IPS DF 6.9 (cell line): ENCODE results near the gene GRM6.

Experiments
- DNase-seq: peaks from one replicate; pipeline ENCODE4 v3.0.0-alpha.2; 2013; ENCODE audit warnings: low read depth, low spot score
- H3K27ac ChIP-seq: one replicate; pipeline ENCODE4 v1.5.1; 2013; ENCODE audit warnings: low read length, control low read depth
- H3K27me3 ChIP-seq: 2 replicates; pipeline ENCODE4 v1.6.1; 2013; ENCODE audit warnings: mild to moderate bottlenecking, low read length; ENCODE audit not compliant: control insufficient read depth, insufficient read depth
- H3K36me3 ChIP-seq: 2 replicates; pipeline ENCODE4 v1.6.1; 2013; ENCODE audit warnings: low read length; ENCODE audit not compliant: control insufficient read depth, insufficient read depth
- H3K4me1 ChIP-seq: 2 replicates; pipeline ENCODE4 v1.6.1; 2013; ENCODE audit warnings: low read length; ENCODE audit not compliant: control insufficient read depth, insufficient read depth
- H3K4me3 ChIP-seq: 2 replicates; pipeline ENCODE4 v1.5.1; 2013; ENCODE audit warnings: mild to moderate bottlenecking, low read length
- H3K9me3 ChIP-seq: 2 replicates; pipeline ENCODE4 v1.6.1; 2013; ENCODE audit warnings: low read length, inconsistent platforms; ENCODE audit not compliant: control insufficient read depth, insufficient read depth
- WGBS: extraction: QIAGEN DNeasy Blood & Tissue Kit; methylation state at CpG from one replicate; pipeline ENCODE4 v1.1.7; 2013; ENCODE audit warnings: mixed read lengths, missing lambda C conversion rate; ENCODE audit not compliant: insufficient read length, insufficient coverage; 5-methylcytosine and 5-hydroxymethylcytosine counted together

The GRM6 gene

DNA sequence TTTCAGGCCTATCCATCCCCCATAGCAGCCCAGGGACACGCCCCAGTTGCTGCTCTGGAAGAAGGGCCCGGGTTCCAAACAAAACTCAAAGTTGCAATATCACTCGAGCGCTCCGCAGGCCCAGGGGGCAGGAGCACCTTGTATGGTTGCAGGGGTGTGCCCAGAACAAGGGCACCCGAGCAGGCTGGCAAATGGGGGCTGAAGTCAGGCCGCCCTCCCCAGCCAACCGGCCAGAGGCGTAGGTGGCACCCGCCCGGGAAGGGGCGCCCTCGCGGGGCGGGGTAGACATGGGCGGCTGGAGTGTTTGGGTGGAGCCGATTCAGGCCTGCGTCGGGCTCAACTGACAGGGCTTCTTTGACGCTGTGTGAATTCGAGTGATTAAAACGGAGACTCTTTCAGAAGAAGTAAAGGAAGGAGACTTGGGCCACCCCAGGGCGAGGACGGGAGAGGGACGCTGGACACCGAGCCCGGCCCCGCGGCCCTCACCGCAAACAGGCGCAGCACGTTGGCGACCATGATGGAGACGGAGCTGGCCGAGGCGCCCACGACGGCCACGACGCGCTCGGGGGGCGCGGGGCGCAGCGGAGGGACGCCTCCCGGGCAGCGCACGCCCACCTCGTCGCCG is 1.1 kb downstream of the GRM6 start:
- no peak for DNase-seq
- Histone ChIP-seq H3K9me3 (no peaks in the 10 kb centered on the region), H3K4me1 (0 out of 2 replicates have a peak, but pooled peaks cover 2% of the 10 kb centered on the region), H3K36me3 (no peaks in the 10 kb centered on the region; the same call in 1 of the 2 replicates), H3K27ac (no peak overlapping the region), H3K4me3 (peak overlapping the region; percentile 34; the same call in 1 of the 2 replicates), H3K27me3 (peaks cover 28% of the 10 kb centered on the region; the same call in 1 of the 2 replicates)
- WGBS = no CpG with 5 or more reads among the region's 53 CpGs

DNA sequence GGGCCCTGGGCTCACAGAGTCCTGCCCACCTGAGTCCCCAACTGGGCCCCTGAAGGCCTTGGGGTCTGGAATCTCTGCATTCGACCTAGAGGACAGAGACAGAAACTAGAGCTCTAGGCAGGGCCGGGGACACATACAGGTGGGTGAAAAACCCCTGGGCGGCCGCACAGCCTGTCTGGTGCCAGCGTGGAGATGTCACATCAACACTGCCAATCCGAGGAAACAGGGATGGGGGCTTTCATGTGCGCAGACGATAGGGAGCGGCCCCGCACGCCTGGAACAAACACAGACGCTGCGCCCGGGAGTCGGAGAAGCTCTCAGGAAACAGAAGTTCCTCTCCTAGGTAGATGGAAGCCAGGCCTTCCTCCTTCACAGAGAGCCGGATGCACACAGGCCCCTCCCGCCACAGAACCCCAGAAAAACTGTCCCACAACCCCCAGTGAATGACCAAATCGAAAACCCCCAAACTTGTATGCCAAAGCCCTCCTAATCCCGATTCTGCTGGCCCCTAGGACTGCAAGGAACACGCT is 1.8 kb downstream of the GRM6 start:
- no peaks in the 10 kb centered on the region; the same call in 1 of the 2 replicates for H3K36me3 ChIP-seq
- 0 out of 2 replicates have a peak, but pooled peaks cover 2% of the 10 kb centered on the region for H3K4me1 ChIP-seq
- H3K27ac ChIP-seq = no peak overlapping the region
- H3K27me3 ChIP-seq = peaks cover 28% of the 10 kb centered on the region; the same call in 1 of the 2 replicates
- no CpG with 5 or more reads among the region's 20 CpGs for WGBS
- no peak overlapping the region for H3K4me3 ChIP-seq
- H3K9me3 ChIP-seq = 0 out of 2 replicates have a peak, but pooled peaks cover under 1% of the 10 kb centered on the region
- no peak for DNase-seq

DNA sequence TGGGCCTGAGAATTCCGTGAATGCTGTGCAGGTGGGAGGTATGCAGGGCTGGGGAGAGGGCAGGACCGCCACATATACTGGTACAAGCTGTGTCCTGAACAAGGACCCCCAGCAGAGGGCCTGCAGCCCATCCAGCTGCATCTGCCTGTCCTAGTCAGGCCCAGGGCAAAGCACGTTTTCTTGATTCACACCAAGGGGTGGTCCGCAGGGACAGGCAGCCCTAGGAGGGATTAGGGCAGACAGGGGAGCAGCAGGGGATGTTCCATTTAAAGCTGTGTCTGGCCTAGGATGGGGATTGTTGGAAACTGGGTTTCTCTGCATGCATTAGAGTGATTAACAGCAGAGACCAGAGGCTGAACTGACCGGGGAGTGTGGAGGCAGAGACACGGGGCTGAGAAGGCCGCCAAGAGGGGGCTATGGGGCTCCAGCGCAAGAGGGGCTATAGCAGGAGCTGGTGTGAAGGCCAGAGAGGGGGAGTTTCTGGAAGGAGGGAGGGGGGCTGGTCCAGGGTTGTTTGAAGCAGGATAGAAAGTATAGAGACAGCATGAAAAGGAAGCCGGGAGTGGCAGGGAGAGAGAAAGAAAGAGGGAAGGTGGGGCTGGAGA is 2.7 kb downstream of the GRM6 start:
- H3K4me1 ChIP-seq = 0 out of 2 replicates have a peak, but pooled peaks cover 2% of the 10 kb centered on the region
- H3K4me3 ChIP-seq = no peak overlapping the region
- H3K27me3 ChIP-seq = peaks cover 28% of the 10 kb centered on the region; the same call in 1 of the 2 replicates
- H3K9me3 ChIP-seq = 0 out of 2 replicates have a peak, but pooled peaks cover 2% of the 10 kb centered on the region
- H3K36me3 ChIP-seq = no peaks in the 10 kb centered on the region; the same call in 1 of the 2 replicates
- WGBS = no CpG with 5 or more reads among the region's 9 CpGs
- no peak for DNase-seq
- H3K27ac ChIP-seq = no peak overlapping the region

DNA sequence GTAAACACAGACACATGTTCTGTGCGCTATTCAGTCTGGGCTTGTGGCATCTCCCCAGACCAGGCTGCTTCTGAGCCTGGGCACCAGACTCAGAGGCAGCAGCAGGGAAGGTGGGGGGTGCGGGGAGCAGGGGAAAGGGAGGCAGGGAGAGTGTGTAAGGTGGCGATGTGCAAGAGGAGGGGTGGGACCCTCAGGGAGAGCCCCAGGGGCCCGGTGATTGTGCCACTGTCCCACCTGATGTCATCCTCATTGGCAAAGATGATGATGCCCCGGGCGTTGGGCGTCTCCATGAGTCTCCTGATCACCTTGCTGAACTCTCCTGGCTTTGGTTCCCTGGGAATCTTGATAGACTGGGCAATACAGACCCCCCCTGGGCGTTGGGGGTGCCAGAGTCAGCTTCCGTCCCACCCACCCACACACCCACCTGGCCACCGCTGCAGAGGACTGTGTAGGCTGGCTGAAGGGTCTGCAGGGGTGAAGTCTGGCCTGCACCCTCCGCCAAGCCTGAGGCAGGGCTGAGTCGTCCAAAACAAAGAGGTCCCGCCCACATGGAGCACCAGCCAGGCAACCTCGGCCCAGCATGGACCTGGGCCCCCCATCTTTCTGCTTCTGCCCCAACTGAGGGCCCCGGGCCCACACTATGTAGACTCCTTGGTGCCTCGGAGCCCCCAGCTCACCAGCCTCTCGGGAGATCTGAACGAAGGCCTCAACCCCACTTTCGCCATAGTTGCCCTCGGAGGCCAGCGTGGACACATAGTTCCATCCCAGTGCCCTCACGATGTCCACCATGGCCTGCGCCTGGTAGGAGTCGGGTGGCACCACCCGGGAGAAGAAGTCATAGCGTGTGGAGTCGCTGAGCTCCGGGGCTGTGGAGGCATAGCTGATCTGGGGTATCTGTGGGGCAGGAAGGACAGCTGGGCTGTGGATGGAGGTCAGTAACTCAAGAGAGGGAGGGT is 3.7 kb downstream of the GRM6 start:
- no peaks in the 10 kb centered on the region; the same call in 1 of the 2 replicates for H3K36me3 ChIP-seq
- no peak overlapping the region for H3K27ac ChIP-seq
- H3K27me3 ChIP-seq = peaks cover 28% of the 10 kb centered on the region; the same call in 1 of the 2 replicates
- no CpG with 5 or more reads among the region's 28 CpGs for WGBS
- H3K4me3 ChIP-seq = no peak overlapping the region
- 0 out of 2 replicates have a peak, but pooled peaks cover 2% of the 10 kb centered on the region for H3K9me3 ChIP-seq
- H3K4me1 ChIP-seq = 0 out of 2 replicates have a peak, but pooled peaks cover 2% of the 10 kb centered on the region
- DNase-seq = no peak

DNA sequence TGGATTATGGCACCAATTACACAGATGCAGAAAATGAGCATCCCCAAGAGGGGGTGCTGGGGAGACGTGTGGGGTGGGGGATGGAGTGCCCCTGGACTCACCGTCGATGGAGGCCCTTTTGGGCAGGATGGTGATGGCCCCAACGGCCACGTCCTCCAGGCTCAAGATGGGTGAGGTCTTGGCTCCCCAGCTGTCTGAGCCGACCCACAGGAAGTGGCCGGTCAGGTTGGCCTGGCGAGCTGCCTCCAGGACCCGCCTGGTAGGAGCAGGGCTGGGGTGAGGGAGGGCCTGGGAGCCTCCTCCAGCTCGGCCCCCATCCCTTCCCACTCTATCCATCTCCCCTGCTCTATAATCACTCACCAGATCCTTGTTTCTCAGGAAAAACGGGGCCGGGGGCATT is 4.6 kb downstream of the GRM6 start:
- WGBS = no CpG with 5 or more reads among the region's 12 CpGs
- H3K4me1 ChIP-seq = no peaks in the 10 kb centered on the region
- no peak for DNase-seq

DNA sequence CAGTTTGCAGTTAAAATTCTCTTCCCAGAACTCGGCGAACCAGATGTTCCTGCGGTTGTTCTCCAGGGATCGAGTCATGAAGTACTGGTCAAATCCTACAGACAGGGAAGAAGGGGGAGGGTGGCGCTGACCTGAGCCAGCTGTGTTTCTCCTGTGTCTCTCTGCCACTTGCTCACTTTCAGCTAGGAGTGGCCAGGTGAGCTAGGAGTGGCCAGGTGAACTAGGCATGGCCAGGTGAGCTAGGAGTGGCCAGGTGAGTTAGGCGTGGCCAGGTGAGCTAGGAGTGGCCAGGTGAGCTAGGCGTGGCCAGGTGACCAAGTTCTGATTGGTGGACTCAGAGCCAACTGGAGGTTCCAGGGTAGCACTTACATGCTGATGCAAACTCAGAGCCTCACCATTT is 5.8 kb downstream of the GRM6 start:
- DNase-seq = no peak
- Histone ChIP-seq H3K36me3 (no peaks in the 10 kb centered on the region; the same call in 1 of the 2 replicates), H3K27ac (no peak overlapping the region), H3K4me3 (no peak overlapping the region), H3K4me1 (no peaks in the 10 kb centered on the region), H3K27me3 (peaks cover 12% of the 10 kb centered on the region; the same call in 1 of the 2 replicates), H3K9me3 (peaks cover 4% of the 10 kb centered on the region; the same call in 1 of the 2 replicates)
- no CpG with 5 or more reads among the region's 7 CpGs for WGBS

More for the DNA sequence above, 4.6 kb downstream of the GRM6 start:
- no peak overlapping the region for H3K4me3 ChIP-seq
- H3K36me3 ChIP-seq = no peaks in the 10 kb centered on the region; the same call in 1 of the 2 replicates
- H3K27ac ChIP-seq = no peak overlapping the region
- 0 out of 2 replicates have a peak, but pooled peaks cover 2% of the 10 kb centered on the region for H3K9me3 ChIP-seq
- H3K27me3 ChIP-seq = peaks cover 19% of the 10 kb centered on the region; the same call in 1 of the 2 replicates

DNA sequence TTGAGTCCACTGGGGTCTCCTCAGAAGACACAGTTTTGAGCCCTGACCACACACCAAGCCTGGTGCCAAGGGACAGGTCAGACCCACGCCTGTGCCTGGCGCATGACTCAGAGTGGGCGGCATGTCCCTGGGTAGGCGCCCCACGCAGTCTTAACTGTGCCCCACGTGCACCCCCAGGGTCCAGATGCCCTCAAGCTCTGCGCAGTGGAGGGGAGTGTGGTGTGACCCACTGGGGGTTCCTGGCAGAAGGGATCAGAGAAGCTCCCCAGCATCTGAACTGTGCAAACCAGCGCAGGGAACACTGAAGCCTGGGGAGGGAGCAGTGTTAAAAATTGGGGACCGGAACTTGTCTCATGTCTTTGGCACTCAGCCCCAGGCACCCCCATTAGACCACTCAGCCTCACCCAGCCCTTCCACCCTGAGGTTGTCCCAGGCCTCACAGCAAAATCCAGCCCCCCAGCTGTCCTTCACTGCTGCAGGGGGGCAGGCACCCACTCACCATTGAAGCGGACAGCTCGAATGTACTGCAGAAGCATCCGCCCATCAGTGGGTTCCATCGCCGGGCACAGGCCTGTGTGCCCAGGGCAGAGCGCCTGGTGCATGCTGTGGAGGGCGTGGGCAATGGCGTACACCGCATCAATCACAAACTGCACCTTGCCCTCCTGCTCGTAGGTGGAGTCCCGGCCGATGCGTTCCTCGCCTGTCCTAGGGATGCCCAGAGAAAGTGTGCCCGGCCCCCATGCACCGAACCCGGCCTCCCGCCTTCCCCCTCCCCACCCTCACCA is 6.5 kb downstream of the GRM6 start:
- Histone ChIP-seq H3K4me3 (no peak overlapping the region), H3K4me1 (no peaks in the 10 kb centered on the region), H3K9me3 (peaks cover 7% of the 10 kb centered on the region), H3K36me3 (no peaks in the 10 kb centered on the region; the same call in 1 of the 2 replicates), H3K27me3 (peaks cover 5% of the 10 kb centered on the region; the same call in 1 of the 2 replicates), H3K27ac (no peak overlapping the region)
- WGBS = no CpG with 5 or more reads among the region's 27 CpGs
- no peak for DNase-seq

DNA sequence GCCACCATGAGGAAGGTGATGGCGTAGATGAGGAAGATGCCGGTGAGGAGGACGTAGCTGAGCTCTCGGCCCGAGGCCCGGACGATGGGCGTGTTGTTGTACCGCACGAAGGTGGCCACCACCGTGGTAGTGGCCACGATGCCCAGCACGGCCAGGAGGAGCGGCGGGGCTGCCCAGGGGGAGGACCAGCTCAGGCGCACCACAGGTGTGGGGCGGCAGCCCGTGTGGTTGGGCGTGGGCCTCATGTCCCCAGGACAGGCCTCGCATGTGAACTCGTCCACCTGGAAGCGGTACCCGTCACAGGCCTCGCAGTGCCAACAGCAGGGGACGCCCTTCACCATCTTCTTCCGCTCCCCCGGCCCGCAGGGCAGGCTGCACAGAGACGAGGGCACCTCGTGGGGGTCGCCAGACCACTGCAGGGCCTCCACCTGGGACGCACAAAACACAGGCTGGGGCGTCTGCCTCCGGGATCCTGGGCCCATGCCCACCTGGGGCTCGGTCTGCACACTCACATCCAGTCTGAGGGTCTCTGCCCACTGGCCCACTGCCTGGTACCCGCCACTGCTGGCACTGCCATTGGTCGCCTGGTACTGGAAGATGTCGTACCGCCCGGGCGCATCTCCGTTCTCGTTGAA is 8.7 kb downstream of the GRM6 start:
- no peaks in the 10 kb centered on the region; the same call in 1 of the 2 replicates for H3K36me3 ChIP-seq
- H3K4me3 ChIP-seq = no peak overlapping the region
- peaks cover 14% of the 10 kb centered on the region for H3K9me3 ChIP-seq
- H3K27me3 ChIP-seq = no peaks in the 10 kb centered on the region
- no CpG with 5 or more reads among the region's 43 CpGs for WGBS
- no peaks in the 10 kb centered on the region for H3K4me1 ChIP-seq
- DNase-seq = no peak
- H3K27ac ChIP-seq = no peak overlapping the region
